ENCODE results near the gene BRAT1.

DNA sequence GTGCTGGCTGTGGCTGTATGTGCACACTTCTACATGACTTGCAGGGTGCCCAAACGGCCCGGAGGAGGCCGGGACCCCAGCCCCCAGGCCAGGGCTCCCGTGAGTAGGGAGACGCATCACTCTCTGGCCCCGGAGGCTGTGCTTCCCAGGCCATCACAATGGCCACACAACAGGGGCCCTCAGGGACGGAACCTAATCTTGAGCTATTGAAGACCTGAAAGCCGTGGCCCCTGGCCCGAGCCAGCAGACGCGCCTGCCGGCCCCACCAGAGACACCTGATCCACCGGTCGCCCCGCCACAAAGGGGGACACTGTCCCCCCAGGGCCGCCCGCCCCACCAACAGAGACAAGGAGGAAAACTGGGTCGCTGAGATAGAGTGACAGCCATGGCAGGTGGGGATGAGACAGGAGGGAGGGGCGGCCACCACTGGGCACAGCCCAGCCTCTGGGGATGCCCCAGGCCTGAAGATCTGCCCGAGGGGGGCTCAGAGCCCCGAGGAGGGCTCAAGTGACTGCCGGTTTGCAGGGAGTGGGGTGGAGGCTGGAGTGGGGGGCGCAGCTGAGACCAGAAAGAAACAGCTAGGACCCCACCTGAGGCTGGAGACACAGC, 45.9 kb downstream of the BRAT1 start:
- no peak for TF ChIP-seq EZH2phosphoT487 (IDR thresholded peaks at IDR 0.05; ENCODE audit: borderline replicate concordance)
- TF ChIP-seq, protein P1, sequence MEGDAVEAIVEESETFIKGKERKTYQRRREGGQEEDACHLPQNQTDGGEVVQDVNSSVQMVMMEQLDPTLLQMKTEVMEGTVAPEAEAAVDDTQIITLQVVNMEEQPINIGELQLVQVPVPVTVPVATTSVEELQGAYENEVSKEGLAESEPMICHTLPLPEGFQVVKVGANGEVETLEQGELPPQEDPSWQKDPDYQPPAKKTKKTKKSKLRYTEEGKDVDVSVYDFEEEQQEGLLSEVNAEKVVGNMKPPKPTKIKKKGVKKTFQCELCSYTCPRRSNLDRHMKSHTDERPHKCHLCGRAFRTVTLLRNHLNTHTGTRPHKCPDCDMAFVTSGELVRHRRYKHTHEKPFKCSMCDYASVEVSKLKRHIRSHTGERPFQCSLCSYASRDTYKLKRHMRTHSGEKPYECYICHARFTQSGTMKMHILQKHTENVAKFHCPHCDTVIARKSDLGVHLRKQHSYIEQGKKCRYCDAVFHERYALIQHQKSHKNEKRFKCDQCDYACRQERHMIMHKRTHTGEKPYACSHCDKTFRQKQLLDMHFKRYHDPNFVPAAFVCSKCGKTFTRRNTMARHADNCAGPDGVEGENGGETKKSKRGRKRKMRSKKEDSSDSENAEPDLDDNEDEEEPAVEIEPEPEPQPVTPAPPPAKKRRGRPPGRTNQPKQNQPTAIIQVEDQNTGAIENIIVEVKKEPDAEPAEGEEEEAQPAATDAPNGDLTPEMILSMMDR (conservative IDR thresholded peaks at IDR 0.05; ENCODE audit: low read length), result no peak

All from Loucy (cell line).